K562 (cell line): ENCODE results near the gene EEPD1. TPM values are rescaled to one million over a fixed set of nuclear protein-coding genes. Genes with fewer than 3 reads are reported as not detected.

Experiments
- ATF3 ChIP-seq, 2 experiments: fragments of 450-650 bp in 1 of 2; sonication (generic) in 1 of 2; formaldehyde crosslinking in 1 of 2; IDR thresholded peaks in 1 of 2; conservative IDR thresholded peaks in 1 of 2; 2 replicates each; pipeline versions ENCODE4 v1.6.1 to v1.8.1; 2016 to 2023; ENCODE audit warnings: mild to moderate bottlenecking in 2 of 2, moderate library complexity in 2 of 2, inconsistent platforms in 1 of 2, missing genetic modification reagents in 1 of 2
- DACH1 ChIP-seq: fragments of 450-650 bp; IDR thresholded peaks from 2 replicates; pipeline ENCODE4 v1.6.1; 2018; ENCODE audit not compliant: partially characterized antibody
- KDM1A ChIP-seq, 2 experiments: fragments of 450-650 bp; IDR thresholded peaks; 2 replicates each; pipeline ENCODE4 v1.6.1; 2016; ENCODE audit warnings: mild to moderate bottlenecking in 2 of 2
- MCM7 ChIP-seq, 2 experiments: fragments of 450-650 bp; IDR thresholded peaks; 2 replicates each; pipeline ENCODE4 v1.6.1; 2016 to 2018
- PML ChIP-seq: IDR thresholded peaks from 2 replicates; pipeline ENCODE4 v1.6.1; 2012; ENCODE audit warnings: low read length, inconsistent platforms
- PRPF4 ChIP-seq: fragments of 200-400 bp; formaldehyde crosslinking; IDR thresholded peaks from one replicate; pipeline ENCODE4 v1.6.1; 2017; ENCODE audit warnings: low read length, low read depth, mild to moderate bottlenecking; ENCODE audit not compliant: insufficient read depth, poor library complexity, severe bottlenecking
- ZBTB2 ChIP-seq: fragments of 450-650 bp; IDR thresholded peaks from 2 replicates; pipeline ENCODE4 v1.6.1; 2016; ENCODE audit warnings: antibody characterized with exemption
- ZC3H11A ChIP-seq: IDR thresholded peaks from 2 replicates; pipeline ENCODE4 v1.6.1; 2012; ENCODE audit warnings: low read depth, low read length, improper control_type of control experiment
- ZC3H8 ChIP-seq: fragments of 450-650 bp; IDR thresholded peaks from 2 replicates; pipeline ENCODE4 v1.6.1; 2017
- ZFP36 ChIP-seq: fragments of 150-350 bp; IDR thresholded peaks from 2 replicates; pipeline ENCODE4 v1.6.1; 2018; ENCODE audit warnings: low read length, low read depth; ENCODE audit not compliant: partially characterized antibody
- ZNF324 ChIP-seq: fragments of 250-450 bp; sonication (Bioruptor Pico); IDR thresholded peaks from 2 replicates; pipeline ENCODE4 v1.4.0; 2020; ENCODE audit warnings: mild to moderate bottlenecking
- ZNF655 ChIP-seq: fragments of 250-450 bp; sonication (Bioruptor Pico); IDR thresholded peaks from 2 replicates; pipeline ENCODE4 v1.5.0; 2021
- polyA plus RNA-seq, 8 experiments: library from polyadenylated mRNA; depleted of rRNA in 4 of 8; stranded (reverse) in 5 of 8; unstranded in 3 of 8; fragments of >200 nt; fragmentation: Nextera tagmentation in 2 of 8; fragmentation: Illumina TruSeq in 1 of 8; extraction: Ambion mirVana in 2 of 8; extraction: Trizol in 1 of 8; gene quantifications; 2 replicates each; pipeline versions ENCODE4 v1.2.1 to v1.2.3, GENCODE V29; 2011 to 2014; ENCODE audit warnings: inconsistent platforms in 1 of 8, missing spikeins in 1 of 8
- total RNA-seq, 7 experiments: library from RNA; depleted of rRNA in 6 of 7; stranded (reverse); fragments of >200 nt in 6 of 7; fragmentation: Illumina TruSeq in 2 of 7; extraction: Trizol in 2 of 7; gene quantifications; 2 replicates each; pipeline versions ENCODE4 v1.2.1 to v1.2.3, GENCODE V29; 2011 to 2021; ENCODE audit warnings: low replicate concordance in 1 of 7

The EEPD1 gene
- total and polyA plus RNA-seq, 9 of the 15 experiments (the other 6 are each of a cell fraction or from before 2014, with no cell fraction given) = 0.01 to 1.5 (median 0.74) TPM; not detected in 1

- TF ChIP-seq ZNF655 (CRISPR knock-in tag) (no peak), PML (no peak), ZNF324 (no peak), DACH1 (peak; percentile 18), KDM1A (IDR thresholded peaks at IDR 0.05) (no peak), ZBTB2 (no peak), ZC3H11A (no peak), ATF3 (IDR thresholded peaks at IDR 0.05) (0 out of 2 replicates have a peak, but pooled peaks have one; percentile 20), ATF3 (CRISPR knock-in tag; conservative IDR thresholded peaks at IDR 0.05) (no peak), PRPF4 (no peak), ZFP36 (no peak), MCM7 (IDR thresholded peaks at IDR 0.05) (no peak), ZC3H8 (no peak)
Measured at GRCh38 chr7:36128448-36129047, 24.5 kb upstream of the EEPD1 start (continued).
